NB4 (cell line): ENCODE data around the gene IQCC.

ENCODE experiments used
- MYC ChIP-seq: IDR thresholded peaks from 2 replicates; pipeline ENCODE4 v1.6.1; 2011; ENCODE audit warnings: low read depth, low read length
- POLR2A ChIP-seq: IDR thresholded peaks from 2 replicates; pipeline ENCODE4 v1.6.1; 2011; ENCODE audit warnings: mild to moderate bottlenecking; ENCODE audit not compliant: insufficient read length; ENCODE audit errors: extremely low read depth
- TF ChIP-seq, protein P1 (sequence below): IDR thresholded peaks from one replicate; pipeline ENCODE4 v1.5.1; 2012; ENCODE audit warnings: low read depth, low read length
- TF ChIP-seq, protein P2 (sequence below): IDR thresholded peaks from 2 replicates; pipeline ENCODE4 v1.6.1; 2011; ENCODE audit warnings: low read depth, low read length

DNA sequence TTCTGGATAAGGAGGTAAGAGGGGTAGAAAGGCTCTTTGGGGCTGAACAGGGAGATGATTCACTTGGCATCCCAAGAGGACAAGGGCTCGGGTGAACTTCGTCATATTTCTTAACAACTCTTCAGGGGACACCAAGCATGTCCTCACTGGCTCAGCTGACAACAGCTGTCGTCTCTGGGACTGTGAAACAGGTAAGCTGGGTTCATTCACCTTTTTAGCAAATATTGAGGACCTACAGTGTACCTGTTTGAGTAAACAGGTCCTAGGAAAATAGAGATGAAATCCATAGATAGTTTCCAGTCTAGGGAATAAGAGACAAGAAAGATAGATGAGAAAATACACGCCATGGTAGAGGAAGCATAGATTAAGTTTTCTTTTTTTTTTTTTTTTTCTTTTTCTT is 18.8 kb downstream of the IQCC start:
- TF ChIP-seq, protein P1, sequence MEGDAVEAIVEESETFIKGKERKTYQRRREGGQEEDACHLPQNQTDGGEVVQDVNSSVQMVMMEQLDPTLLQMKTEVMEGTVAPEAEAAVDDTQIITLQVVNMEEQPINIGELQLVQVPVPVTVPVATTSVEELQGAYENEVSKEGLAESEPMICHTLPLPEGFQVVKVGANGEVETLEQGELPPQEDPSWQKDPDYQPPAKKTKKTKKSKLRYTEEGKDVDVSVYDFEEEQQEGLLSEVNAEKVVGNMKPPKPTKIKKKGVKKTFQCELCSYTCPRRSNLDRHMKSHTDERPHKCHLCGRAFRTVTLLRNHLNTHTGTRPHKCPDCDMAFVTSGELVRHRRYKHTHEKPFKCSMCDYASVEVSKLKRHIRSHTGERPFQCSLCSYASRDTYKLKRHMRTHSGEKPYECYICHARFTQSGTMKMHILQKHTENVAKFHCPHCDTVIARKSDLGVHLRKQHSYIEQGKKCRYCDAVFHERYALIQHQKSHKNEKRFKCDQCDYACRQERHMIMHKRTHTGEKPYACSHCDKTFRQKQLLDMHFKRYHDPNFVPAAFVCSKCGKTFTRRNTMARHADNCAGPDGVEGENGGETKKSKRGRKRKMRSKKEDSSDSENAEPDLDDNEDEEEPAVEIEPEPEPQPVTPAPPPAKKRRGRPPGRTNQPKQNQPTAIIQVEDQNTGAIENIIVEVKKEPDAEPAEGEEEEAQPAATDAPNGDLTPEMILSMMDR: no peak
- TF ChIP-seq, protein P2, sequence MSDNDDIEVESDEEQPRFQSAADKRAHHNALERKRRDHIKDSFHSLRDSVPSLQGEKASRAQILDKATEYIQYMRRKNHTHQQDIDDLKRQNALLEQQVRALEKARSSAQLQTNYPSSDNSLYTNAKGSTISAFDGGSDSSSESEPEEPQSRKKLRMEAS: no peak
- TF ChIP-seq POLR2A (no peak), MYC (no peak)
